GM12873 (cell line): ENCODE measurements around the gene TMTC2.

Experiments used
- CTCF ChIP-seq: IDR thresholded peaks from 2 replicates; pipeline ENCODE4 v1.5.1; 2012; ENCODE audit warnings: low read depth, mild to moderate bottlenecking, moderate library complexity, low read length, control low read depth; ENCODE audit not compliant: insufficient read depth; ENCODE audit errors: missing control alignments

The TMTC2 gene

GRCh38 chr12:82789674-82790073 lies 103.0 kb downstream of the TMTC2 start:
- TF ChIP-seq CTCF: no peak

GRCh38 chr12:82793751-82794281 lies 107.1 kb downstream of the TMTC2 start:
- no peak for TF ChIP-seq CTCF

- no peak for TF ChIP-seq CTCF
Measured at GRCh38 chr12:82797480-82797879, 110.8 kb downstream of the TMTC2 start.

- TF ChIP-seq CTCF: no peak
Measured at GRCh38 chr12:82800185-82800584, 113.5 kb downstream of the TMTC2 start.

- TF ChIP-seq CTCF: no peak
Measured at GRCh38 chr12:82801951-82802610, 115.4 kb downstream of the TMTC2 start.

- TF ChIP-seq CTCF: no peak
Measured at GRCh38 chr12:82803201-82803600, 116.5 kb downstream of the TMTC2 start.

GRCh38 chr12:82804601-82805000 lies 117.9 kb downstream of the TMTC2 start:
- TF ChIP-seq CTCF: no peak
